Pericardium fibroblast (primary cell): Measurements from ENCODE around the gene OSTF1. TPM values are rescaled to one million over a fixed set of nuclear protein-coding genes. Genes with fewer than 3 reads are reported as not detected.

ENCODE experiments used
- total RNA-seq: library from RNA; depleted of rRNA; stranded (reverse); fragments of >200 nt; gene quantifications from 2 replicates; pipeline ENCODE4 v1.2.3, GENCODE V29; 2015

Gene OSTF1
- 16.5 and 26.1 TPM in 2 replicates for total RNA-seq

DNA sequence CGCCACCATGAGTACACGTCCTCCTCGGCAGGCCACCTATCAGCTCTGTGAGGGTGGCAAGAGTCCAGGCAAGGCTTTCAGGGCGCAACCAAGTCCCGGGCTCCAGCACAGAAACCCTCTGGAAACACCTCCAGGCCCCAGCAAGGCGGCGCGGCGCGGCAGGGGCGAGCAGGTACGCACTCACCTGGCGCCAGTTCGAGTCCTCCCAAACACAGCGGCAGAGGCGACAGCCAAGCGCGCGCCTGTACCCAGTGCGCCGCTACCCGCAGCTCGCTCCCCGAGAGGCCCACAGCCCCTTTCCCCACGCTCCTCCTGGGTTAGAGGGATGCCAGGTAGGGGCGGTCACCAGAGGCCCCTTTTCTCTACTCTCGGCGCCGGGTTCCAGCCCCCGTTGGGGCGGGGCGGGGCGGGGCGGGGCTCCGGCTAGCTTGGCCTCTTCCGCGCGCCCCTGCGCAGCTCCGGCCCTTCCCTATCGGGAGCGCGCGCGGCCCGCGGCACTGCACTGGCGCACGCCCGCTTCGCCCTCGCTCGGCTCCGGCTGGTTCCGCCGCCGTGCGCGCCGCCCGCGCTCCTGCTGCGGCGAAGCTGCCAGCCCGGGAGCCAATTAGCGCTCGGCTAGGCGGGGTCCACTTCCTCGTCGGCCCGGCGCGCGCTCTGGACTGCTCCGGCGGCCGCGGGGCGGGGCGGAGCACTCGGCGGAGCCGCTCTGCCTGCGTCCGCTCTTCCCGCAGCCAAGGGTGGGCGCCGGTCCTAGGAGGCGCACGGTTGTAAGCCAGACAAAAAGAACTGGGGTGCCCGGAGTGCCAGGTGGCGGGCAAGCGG is at the start of gene OSTF1, which contains the start of gene NMRK1:
TSS of gene OSTF1 (plus strand) at position 691 of the 822 bp plus-strand sequence. CDS start 179 bp downstream, outside the sequence.
TSS of gene NMRK1 (minus strand) at position 332 of the 822 bp plus-strand sequence. CDS start 5,040 bp downstream, outside the sequence.

Other genes starting within 250 kb of the OSTF1 start
- gene TRPM6, start 200.6 kb upstream of the OSTF1 start, total RNA-seq = under 0.01 TPM in 1 of 2 replicates, not detected in the other
- 1.6 and 2.0 TPM in 2 replicates for gene C9orf40, start 135.6 kb upstream of the OSTF1 start, total RNA-seq
- gene CARNMT1, start 60.2 kb upstream of the OSTF1 start, total RNA-seq = 15.6 and 15.8 TPM in 2 replicates
- 13.9 and 14.6 TPM in 2 replicates for gene NMRK1, start 359 bp upstream of the OSTF1 start, total RNA-seq